Ramos (cell line): Measurements from ENCODE around the gene CTSA.
"Not testable (repeated sequence)": the region's sequence is repeated elsewhere in the genome, so short reads cannot be mapped to it uniquely, and the experiment has no call there.

Experiments
- in situ Hi-C: fragments of 300-500 bp; cut with MboI; formaldehyde crosslinking; loops from one replicate; pipeline ENCODE4 v1.14.3; 2022; ENCODE audit warnings: low sequenced_read_pairs; ENCODE audit not compliant: unreplicated experiment

Gene CTSA

GRCh38 chr20:45863543-45864470 is 27.3 kb upstream of the CTSA start:
- in situ Hi-C loops: loop anchor here (10.0 kb wide), 1 partner anchor 61 kb away; no protein-coding TSS in a partner anchor

GRCh38 chr20:45866454-45866853 is 24.7 kb upstream of the CTSA start:
- in situ Hi-C loops: loop anchor here (10.0 kb wide), 1 partner anchor 58 kb away; no protein-coding TSS in a partner anchor

GRCh38 chr20:45867136-45867818 is 23.9 kb upstream of the CTSA start:
- in situ Hi-C loops: loop anchor here (10.0 kb wide), 1 partner anchor 58 kb away; no protein-coding TSS in a partner anchor

- in situ Hi-C loops: loop anchor here (10.0 kb wide), 1 partner anchor 57 kb away; no protein-coding TSS in a partner anchor
Observed at GRCh38 chr20:45867819-45868176, 23.3 kb upstream of the CTSA start.

- in situ Hi-C loops: no loop called here
Observed at GRCh38 chr20:45872626-45873025, 18.5 kb upstream of the CTSA start.

- in situ Hi-C loops: no loop called here
Observed at GRCh38 chr20:45873409-45874103, 17.6 kb upstream of the CTSA start.

- in situ Hi-C loops: not testable (repeated sequence)
Observed at GRCh38 chr20:45874104-45874481, 17.0 kb upstream of the CTSA start.

GRCh38 chr20:45874576-45874975 is 16.6 kb upstream of the CTSA start:
- in situ Hi-C loops: no loop called here

GRCh38 chr20:45878076-45878761 is 12.9 kb upstream of the CTSA start:
- in situ Hi-C loops: no loop called here

- in situ Hi-C loops: no loop called here
Observed at GRCh38 chr20:45880988-45881788, 9.9 kb upstream of the CTSA start, which contains the start of gene ZSWIM1. Gene ZSWIM1 (plus strand): TSS chr20:45881227. CDS start chr20:45882593, 1,366 bp downstream.

GRCh38 chr20:45882469-45883099 is 8.6 kb upstream of the CTSA start:
- in situ Hi-C loops: no loop called here

- in situ Hi-C loops: no loop called here
Observed at GRCh38 chr20:45883100-45883469, 8.1 kb upstream of the CTSA start.

- in situ Hi-C loops: no loop called here
Observed at GRCh38 chr20:45886590-45887345, 4.4 kb upstream of the CTSA start.

- in situ Hi-C loops: no loop called here
Observed at GRCh38 chr20:45887346-45887715, 3.8 kb upstream of the CTSA start, which contains the start of gene SPATA25. Gene SPATA25 (minus strand): TSS chr20:45887622. CDS start chr20:45887590, 32 bp downstream.

GRCh38 chr20:45888681-45889080 is 2.5 kb upstream of the CTSA start:
- in situ Hi-C loops: no loop called here

GRCh38 chr20:45890077-45890984 is 804 bp upstream of the CTSA start:
- in situ Hi-C loops: no loop called here
